CD8-positive, alpha-beta memory T cell (primary cell): ENCODE results near the gene PTH2. TPM values are rescaled to one million over a fixed set of nuclear protein-coding genes. Genes with fewer than 3 reads are reported as not detected.

Experiments used
- CTCF ChIA-PET: fragments of 350-600 bp; sonication (Branson Sonifier 250); formaldehyde crosslinking; loops from one replicate; lab custom pipeline; 2021; ENCODE audit warnings: antibody characterized with exemption; lab: Charles Lee
- POLR2A ChIA-PET: fragments of 350-600 bp; sonication (Branson Sonifier 250); formaldehyde crosslinking; loops from one replicate; lab custom pipeline; 2021; ENCODE audit warnings: antibody characterized with exemption; lab: Charles Lee
- DNase-seq, 5 donors: peaks; one replicate each; pipeline versions ENCODE4 v3.0.0 to v3.0.0-alpha.2; 2020 to 2022; ENCODE audit warnings: mixed read lengths in 1 of 5
- H3K27ac ChIP-seq: one replicate; pipeline ENCODE4 v1.7.0; 2013; ENCODE audit warnings: low read depth, mild to moderate bottlenecking, low read length, moderate library complexity
- H3K27me3 ChIP-seq: 2 replicates; pipeline ENCODE4 v1.7.0; 2013; ENCODE audit warnings: low read length, mild to moderate bottlenecking; ENCODE audit not compliant: insufficient read depth, poor library complexity, severe bottlenecking
- H3K36me3 ChIP-seq: 2 replicates; pipeline ENCODE4 v1.7.0; 2013; ENCODE audit warnings: mild to moderate bottlenecking, low read length, moderate library complexity; ENCODE audit not compliant: insufficient read depth
- H3K4me1 ChIP-seq: 2 replicates; pipeline ENCODE4 v1.7.0; 2013; ENCODE audit warnings: mild to moderate bottlenecking, low read length, moderate library complexity; ENCODE audit not compliant: insufficient read depth
- H3K4me3 ChIP-seq: 2 replicates; pipeline ENCODE4 v1.7.0; 2013; ENCODE audit warnings: mild to moderate bottlenecking, low read length
- H3K9me3 ChIP-seq: 2 replicates; pipeline ENCODE4 v1.7.0; 2013; ENCODE audit warnings: mild to moderate bottlenecking, low read length
- H3K27ac Mint-ChIP-seq, 8 donors: one replicate each; pipeline ENCODE4 v1.8.0; 2020 to 2021; ENCODE audit warnings: mixed read lengths in 8 of 8, mild to moderate bottlenecking in 6 of 8, inconsistent platforms in 3 of 8, moderate library complexity in 3 of 8
- H3K27me3 Mint-ChIP-seq, 2 donors: one replicate each; pipeline ENCODE4 v1.8.0; 2020 to 2021; ENCODE audit warnings: mixed read lengths in 2 of 2, mild to moderate bottlenecking in 1 of 2, moderate library complexity in 1 of 2
- H3K36me3 Mint-ChIP-seq, 3 donors: one replicate each; pipeline ENCODE4 v1.8.0; 2020 to 2021; ENCODE audit warnings: mixed read lengths in 3 of 3, inconsistent platforms in 1 of 3, mild to moderate bottlenecking in 1 of 3
- H3K4me1 Mint-ChIP-seq, 3 donors: one replicate each; pipeline ENCODE4 v1.8.0; 2020 to 2021; ENCODE audit warnings: mixed read lengths in 3 of 3, inconsistent platforms in 1 of 3, mild to moderate bottlenecking in 1 of 3
- H3K4me3 Mint-ChIP-seq, 7 donors: one replicate each; pipeline ENCODE4 v1.8.0; 2020 to 2021; ENCODE audit warnings: mixed read lengths in 7 of 7, mild to moderate bottlenecking in 6 of 7, moderate library complexity in 4 of 7, inconsistent platforms in 2 of 7
- H3K9me3 Mint-ChIP-seq, 5 donors: one replicate each; pipeline ENCODE4 v1.8.0; 2020 to 2022; ENCODE audit warnings: mixed read lengths in 5 of 5, mild to moderate bottlenecking in 3 of 5, moderate library complexity in 2 of 5, inconsistent platforms in 1 of 5
- polyA plus RNA-seq: library from polyadenylated mRNA; unstranded; fragments of 300-500 nt; fragmentation: Illumina TruSeq; gene quantifications from one replicate; pipeline ENCODE4 v1.2.3, GENCODE V29; 2021
- total RNA-seq, 2 experiments: library from RNA; stranded (reverse); gene quantifications; one replicate each; pipeline ENCODE4 v1.2.3, GENCODE V29; 2021

The PTH2 gene
- total and polyA plus RNA-seq, 3 experiments from 2014 or later = not detected

DNA sequence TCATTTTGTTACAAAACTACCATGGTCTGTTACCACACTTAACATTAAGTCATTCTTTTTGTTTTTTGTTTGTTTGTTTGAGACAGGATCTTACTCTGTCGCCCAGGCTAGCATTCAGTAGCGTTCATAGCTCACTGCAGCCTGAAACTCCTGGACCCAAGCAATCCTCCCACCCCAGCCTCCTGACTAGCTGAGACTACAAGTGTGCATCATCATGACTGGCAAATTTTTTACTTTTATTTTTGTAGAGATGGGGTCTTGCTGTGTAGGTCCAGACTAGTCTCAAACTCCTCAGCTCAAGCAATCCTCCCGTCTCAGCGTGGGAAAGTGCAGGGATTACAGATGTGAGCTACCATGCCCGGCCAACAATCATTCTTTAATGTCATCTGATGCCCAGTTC lies 33.1 kb upstream of the PTH2 start:
- DNase-seq = no peak

DNA sequence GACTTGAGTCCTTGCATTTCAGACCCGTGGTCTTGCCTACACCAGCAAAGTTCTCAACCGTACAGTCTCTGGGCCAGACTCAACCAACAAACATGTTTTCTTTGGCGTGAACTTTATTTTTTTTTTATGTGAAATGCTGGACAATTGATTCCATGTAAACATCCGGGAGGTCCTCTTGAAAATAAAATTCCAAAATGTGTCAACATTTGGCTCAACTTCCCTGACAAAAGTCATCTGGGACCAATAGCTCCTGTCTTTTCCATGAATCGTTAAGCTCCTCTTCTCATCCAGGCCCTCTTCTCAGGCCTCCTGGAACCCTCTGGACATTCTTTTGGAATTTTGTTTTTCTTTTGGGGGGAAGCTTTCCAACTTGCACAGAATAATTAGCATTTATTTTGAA lies 32.5 kb upstream of the PTH2 start:
- CTCF ChIA-PET = interaction anchor here (1.0 to 1.2 kb wide), 2 partner anchors 10 to 17 kb away, joined by 4 to 8 read pairs; partner anchors contain the start of gene FLT3LG
- Histone ChIP-seq H3K9me3 (no peaks in the 10 kb centered on the region), H3K4me3 (no peak overlapping the region), H3K4me1 (peaks cover 32% of the 10 kb centered on the region), H3K27ac (no peak overlapping the region), H3K27me3 (no peaks in the 10 kb centered on the region), H3K36me3 (peaks cover 23% of the 10 kb centered on the region)
- POLR2A ChIA-PET = interaction anchor here (1.9 kb wide), 1 partner anchor 14 kb away, joined by 12 read pairs; no protein-coding TSS in a partner anchor
- Mint-ChIP-seq H3K4me1 (peaks cover 30 to 49% (median 37%) of the 10 kb centered on the region in 3 donors), H3K27me3 (no peaks in the 10 kb centered on the region), H3K4me3 (peak overlapping the region in 3 of 7 donors; percentile 15 to 40 (median 23)), H3K27ac (peak overlapping the region in 3 of 8 donors; percentile 4 to 87 (median 37)), H3K36me3 (peaks cover 3 to 49% (median 11%) of the 10 kb centered on the region in 3 donors), H3K9me3 (no peaks in the 10 kb centered on the region)
- DNase-seq = no peak

More for the DNA sequence above, 33.1 kb upstream of the PTH2 start:
- POLR2A ChIA-PET = interaction anchor here (1.9 kb wide), 1 partner anchor 13 kb away, joined by 12 read pairs; no protein-coding TSS in a partner anchor
- H3K27me3 ChIP-seq = no peaks in the 10 kb centered on the region
- no peaks in the 10 kb centered on the region for H3K27me3 Mint-ChIP-seq
- H3K9me3 Mint-ChIP-seq = no peaks in the 10 kb centered on the region
- H3K36me3 Mint-ChIP-seq = peaks cover 3 to 48% (median 11%) of the 10 kb centered on the region in 3 donors
- no peak overlapping the region for H3K4me3 ChIP-seq
- no peak overlapping the region for H3K27ac ChIP-seq
- H3K4me3 Mint-ChIP-seq = peak overlapping the region in 2 of 7 donors; percentile 15 to 40
- peaks cover 27 to 45% (median 34%) of the 10 kb centered on the region in 3 donors for H3K4me1 Mint-ChIP-seq
- CTCF ChIA-PET = interaction anchor here (1.0 to 1.2 kb wide), 3 partner anchors 9 to 17 kb away, joined by 4 to 8 read pairs (median 5); partner anchors contain the start of gene FLT3LG
- H3K27ac Mint-ChIP-seq = peak overlapping the region in 2 of 8 donors; percentile 4 to 37
- no peaks in the 10 kb centered on the region for H3K9me3 ChIP-seq
- peaks cover 27% of the 10 kb centered on the region for H3K4me1 ChIP-seq
- peaks cover 24% of the 10 kb centered on the region for H3K36me3 ChIP-seq

DNA sequence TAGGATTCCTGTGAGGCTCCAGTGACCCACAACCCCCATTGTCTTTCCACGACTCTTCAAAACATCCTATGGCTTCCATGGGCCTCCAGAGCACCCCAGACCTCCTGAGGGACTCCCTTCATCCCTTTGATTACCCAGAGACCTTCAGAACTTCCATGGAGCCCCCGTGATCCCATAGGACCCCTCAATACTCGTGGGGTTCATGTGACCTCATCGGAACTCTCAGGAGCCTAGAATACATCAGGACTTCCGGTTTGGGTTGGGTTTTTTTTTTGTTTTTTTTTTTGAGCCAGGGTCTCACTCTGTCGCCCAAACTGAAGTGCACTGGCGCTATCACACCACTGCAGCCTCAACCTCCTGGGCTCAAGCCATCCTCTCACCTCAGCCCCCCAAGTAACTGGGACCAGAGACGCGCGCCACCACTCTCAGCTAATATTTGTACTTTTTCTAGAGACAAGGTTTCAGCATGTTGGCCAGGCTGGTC lies 30.6 kb upstream of the PTH2 start:
- Mint-ChIP-seq H3K27me3 (no peaks in the 10 kb centered on the region), H3K4me1 (peaks cover 40 to 66% (median 46%) of the 10 kb centered on the region in 3 donors), H3K27ac (peak overlapping the region; percentile 80 to 100 (median 100)), H3K9me3 (no peaks in the 10 kb centered on the region), H3K4me3 (peak overlapping the region; percentile 90 to 100 (median 97)), H3K36me3 (peaks cover 3 to 54% (median 11%) of the 10 kb centered on the region in 3 donors)
- H3K9me3 ChIP-seq = no peaks in the 10 kb centered on the region
- peak in 1 of 5 donors; percentile 20 for DNase-seq
- peak overlapping the region; percentile 99 for H3K27ac ChIP-seq
- H3K4me3 ChIP-seq = peak overlapping the region; percentile 99
- CTCF ChIA-PET = interaction anchor here (1.2 to 4.7 kb wide), 6 partner anchors 9 to 93 kb away, joined by 3 to 51 read pairs (median 4); partner anchors contain the start of gene FLT3LG
- peaks cover 12% of the 10 kb centered on the region for H3K36me3 ChIP-seq
- no peaks in the 10 kb centered on the region for H3K27me3 ChIP-seq
- POLR2A ChIA-PET = interaction anchor here (0.5 to 3.0 kb wide), 9 partner anchors 9 to 714 kb away, joined by 3 to 62 read pairs (median 5); partner anchors contain the start of genes FLT3LG, RPS11 and SCAF1
- H3K4me1 ChIP-seq = peaks cover 41% of the 10 kb centered on the region

DNA sequence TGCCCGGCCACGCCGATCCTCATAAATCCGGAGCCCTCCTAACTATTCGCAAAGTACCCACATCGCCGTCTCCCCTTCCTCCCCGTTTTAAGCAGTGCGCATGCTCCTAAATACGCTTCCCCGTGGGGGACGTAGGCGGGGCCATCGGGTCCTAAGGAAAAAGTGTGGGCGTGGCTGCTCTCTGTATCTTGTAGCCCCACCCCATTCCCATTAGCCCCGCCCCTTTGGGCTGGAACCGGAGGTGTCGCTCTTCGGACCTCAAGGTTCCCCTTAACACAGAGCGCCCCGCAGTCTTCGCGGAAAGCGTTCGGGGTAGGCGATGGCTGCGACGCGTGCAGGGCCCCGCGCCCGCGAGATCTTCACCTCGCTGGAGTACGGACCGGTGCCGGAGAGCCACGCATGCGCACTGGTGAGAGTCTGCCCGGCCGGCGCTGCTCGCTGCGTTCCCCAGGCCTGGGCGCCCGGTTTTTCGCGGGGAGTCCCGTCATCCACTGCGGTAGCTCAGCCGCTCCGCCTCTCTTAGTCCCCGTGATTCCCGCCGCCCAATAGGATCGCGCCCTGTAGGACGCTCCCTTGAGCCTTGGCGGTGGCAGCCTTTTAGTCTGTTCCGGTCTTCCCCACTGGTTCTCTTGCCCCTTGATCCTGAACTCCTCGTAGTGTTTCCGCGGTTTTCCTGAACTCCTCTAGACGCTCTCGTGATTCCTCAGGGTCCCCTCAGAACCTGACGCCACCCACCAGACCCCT lies 29.9 kb upstream of the PTH2 start, which contains the start of gene ALDH16A1:
TSS of gene ALDH16A1 (plus strand) at position 213 of the 744 bp plus-strand sequence. CDS start at position 320, 107 bp downstream.
- Histone ChIP-seq H3K4me1 (peaks cover 45% of the 10 kb centered on the region), H3K9me3 (no peaks in the 10 kb centered on the region), H3K27ac (peak within 1 kb of the TSS; percentile 99), H3K36me3 (peaks cover 13% of the 10 kb centered on the region), H3K4me3 (peak within 1 kb of the TSS; percentile 99), H3K27me3 (no peaks in the 10 kb centered on the region)
- Mint-ChIP-seq H3K4me1 (peaks cover 44 to 71% (median 50%) of the 10 kb centered on the region in 3 donors), H3K36me3 (peaks cover 7 to 58% (median 13%) of the 10 kb centered on the region in 3 donors), H3K4me3 (peak within 1 kb of the TSS; percentile 93 to 100 (median 98)), H3K9me3 (no peaks in the 10 kb centered on the region), H3K27ac (peak within 1 kb of the TSS; percentile 80 to 100 (median 100)), H3K27me3 (no peaks in the 10 kb centered on the region)
- CTCF ChIA-PET = interaction anchor here (1.2 to 4.7 kb wide), 7 partner anchors 8 to 94 kb away, joined by 3 to 51 read pairs (median 5); partner anchors contain the start of gene FLT3LG
- DNase-seq = peak; percentile 96 to 99 (median 99)
- POLR2A ChIA-PET = interaction anchor here (0.6 to 3.0 kb wide), 9 partner anchors 9 to 189 kb away, joined by 3 to 62 read pairs (median 5); partner anchors contain the start of genes FLT3LG, RPS11 and SCAF1

DNA sequence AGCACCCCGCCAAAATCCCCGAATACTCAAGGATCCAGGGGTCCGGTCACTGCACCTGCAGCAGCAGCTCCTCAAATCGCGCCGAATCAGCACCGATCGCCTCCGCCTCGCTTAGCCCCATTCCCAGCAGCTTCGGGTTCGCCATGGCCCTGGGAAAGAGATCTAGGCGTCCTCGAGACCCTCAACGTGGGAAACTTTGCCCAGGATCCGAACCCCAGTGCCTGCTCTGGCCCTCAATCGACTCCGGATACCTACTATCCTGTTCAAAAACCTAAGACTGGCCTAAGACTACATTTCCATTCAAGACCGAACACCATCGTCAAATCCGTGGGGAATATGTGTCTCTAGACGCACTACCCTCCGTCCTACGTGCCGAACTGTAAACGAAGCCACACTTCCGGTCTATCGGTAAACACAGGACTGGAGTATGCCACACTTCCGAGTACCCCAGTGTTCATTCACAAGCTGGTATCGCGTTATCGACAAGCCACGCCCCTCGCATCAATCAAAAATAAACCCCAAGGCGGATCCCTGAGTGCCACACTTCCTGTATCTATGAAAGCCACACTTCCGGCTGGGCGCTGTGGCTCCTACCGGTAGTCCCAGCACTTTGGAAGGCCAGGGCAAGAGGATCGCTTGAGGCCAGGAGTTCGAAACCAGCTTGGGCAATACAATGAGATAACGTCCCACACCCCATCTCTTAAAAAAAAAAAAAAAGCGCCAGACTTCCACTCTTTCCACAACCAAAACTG lies 28.4 kb upstream of the PTH2 start, which contains the start of gene PIH1D1:
TSS of gene PIH1D1 (minus strand) at position 385 of the 752 bp plus-strand sequence. CDS start at position 145, 240 bp downstream.
- peaks cover 48% of the 10 kb centered on the region for H3K4me1 ChIP-seq

DNA sequence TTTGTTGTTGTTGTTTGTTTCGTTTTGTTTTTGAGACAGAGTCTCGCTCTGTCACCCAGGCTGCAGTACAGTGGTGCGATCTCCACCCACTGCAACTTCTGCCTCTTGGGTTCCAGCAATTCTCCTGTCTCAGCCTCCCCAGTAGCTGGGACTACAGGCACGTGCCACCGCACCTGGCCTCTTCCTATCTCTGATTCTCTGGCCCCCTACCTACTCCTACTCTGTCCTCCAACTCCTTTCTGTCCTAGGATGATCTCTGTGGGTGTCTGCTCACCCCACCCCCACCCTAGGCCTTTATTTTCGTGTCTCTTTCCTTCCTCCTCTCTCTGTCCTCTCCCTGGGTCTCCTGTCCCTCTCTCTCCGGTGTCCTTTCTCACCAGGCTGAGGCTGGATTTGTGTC lies 27.2 kb upstream of the PTH2 start:
- no peak for DNase-seq
- peak overlapping the region in 7 of 8 donors; percentile 66 to 100 (median 80) for H3K27ac Mint-ChIP-seq
- Histone ChIP-seq H3K27ac (peak overlapping the region; percentile 88), H3K9me3 (no peaks in the 10 kb centered on the region), H3K27me3 (no peaks in the 10 kb centered on the region), H3K4me1 (peaks cover 48% of the 10 kb centered on the region), H3K4me3 (peak overlapping the region; percentile 99), H3K36me3 (peaks cover 14% of the 10 kb centered on the region)
- peak overlapping the region; percentile 64 to 100 (median 98) for H3K4me3 Mint-ChIP-seq
- peaks cover 8 to 64% (median 11%) of the 10 kb centered on the region in 3 donors for H3K36me3 Mint-ChIP-seq
- CTCF ChIA-PET = interaction anchor here (1.2 to 4.7 kb wide), 2 partner anchors 20 to 26 kb away, joined by 3 to 51 read pairs; no protein-coding TSS in a partner anchor
- POLR2A ChIA-PET = interaction anchor here (0.5 to 0.7 kb wide), 2 partner anchors 41 to 45 kb away, joined by 3 read pairs; no protein-coding TSS in a partner anchor
- H3K9me3 Mint-ChIP-seq = no peaks in the 10 kb centered on the region
- H3K27me3 Mint-ChIP-seq = no peaks in the 10 kb centered on the region
- peaks cover 41 to 61% (median 44%) of the 10 kb centered on the region in 3 donors for H3K4me1 Mint-ChIP-seq

More for the DNA sequence above, 28.4 kb upstream of the PTH2 start, which contains the start of gene PIH1D1:
- Histone ChIP-seq H3K9me3 (no peaks in the 10 kb centered on the region), H3K4me3 (peak within 1 kb of the TSS; percentile 99), H3K27me3 (no peaks in the 10 kb centered on the region), H3K36me3 (peaks cover 14% of the 10 kb centered on the region), H3K27ac (peak within 1 kb of the TSS; percentile 99)
- H3K27me3 Mint-ChIP-seq = no peaks in the 10 kb centered on the region
- peak; percentile 88 to 97 (median 93) for DNase-seq
- ChIA-PET CTCF (interaction anchor here (0.7 to 4.7 kb wide), 6 partner anchors 10 to 44 kb away, joined by 3 to 51 read pairs (median 3); partner anchors contain the start of genes FLT3LG and RPS11), POLR2A (interaction anchor here (0.6 to 3.0 kb wide), 11 partner anchors 10 to 1341 kb away, joined by 3 to 62 read pairs (median 5); partner anchors contain the start of gene RPS11)
- H3K36me3 Mint-ChIP-seq = peaks cover 8 to 65% (median 12%) of the 10 kb centered on the region in 3 donors
- H3K4me1 Mint-ChIP-seq = peaks cover 43 to 69% (median 48%) of the 10 kb centered on the region in 3 donors
- H3K4me3 Mint-ChIP-seq = peak within 1 kb of the TSS; percentile 93 to 100 (median 98)
- H3K9me3 Mint-ChIP-seq = no peaks in the 10 kb centered on the region
- H3K27ac Mint-ChIP-seq = peak within 1 kb of the TSS; percentile 80 to 100 (median 100)
